WERI-Rb-1 (cell line): Measurements from ENCODE around the gene KLHL25.

Experiments used
- DNase-seq: peaks from one replicate; pipeline ENCODE4 v3.0.0-alpha.2; 2020
- H3K27ac ChIP-seq: fragments of 250-450 bp; sonication (Bioruptor Pico); 2 replicates; pipeline ENCODE4 v1.5.1; 2020; ENCODE audit warnings: mild to moderate bottlenecking, moderate library complexity
- H3K27me3 ChIP-seq: fragments of 250-450 bp; sonication (Bioruptor Pico); 2 replicates; pipeline ENCODE4 v1.5.1; 2021; ENCODE audit warnings: mild to moderate bottlenecking, low read depth, moderate library complexity; ENCODE audit not compliant: insufficient read depth, severe bottlenecking
- H3K36me3 ChIP-seq: fragments of 250-450 bp; sonication (Bioruptor Pico); 2 replicates; pipeline ENCODE4 v1.5.1; 2020; ENCODE audit warnings: mild to moderate bottlenecking, moderate library complexity
- H3K4me3 ChIP-seq: 2 replicates; pipeline ENCODE4 v1.5.1; 2011; ENCODE audit warnings: low read depth, mild to moderate bottlenecking, control low read depth, low read length
- H3K9me3 ChIP-seq: fragments of 250-450 bp; sonication (Bioruptor Pico); 2 replicates; pipeline ENCODE4 v1.5.1; 2021; ENCODE audit warnings: mild to moderate bottlenecking, moderate library complexity; ENCODE audit not compliant: severe bottlenecking
- TF ChIP-seq, protein P1 (sequence below): IDR thresholded peaks from 2 replicates; pipeline ENCODE4 v1.5.1; 2011; ENCODE audit warnings: low read depth, mild to moderate bottlenecking, control low read depth, inconsistent platforms, low read length

KLHL25 gene

DNA sequence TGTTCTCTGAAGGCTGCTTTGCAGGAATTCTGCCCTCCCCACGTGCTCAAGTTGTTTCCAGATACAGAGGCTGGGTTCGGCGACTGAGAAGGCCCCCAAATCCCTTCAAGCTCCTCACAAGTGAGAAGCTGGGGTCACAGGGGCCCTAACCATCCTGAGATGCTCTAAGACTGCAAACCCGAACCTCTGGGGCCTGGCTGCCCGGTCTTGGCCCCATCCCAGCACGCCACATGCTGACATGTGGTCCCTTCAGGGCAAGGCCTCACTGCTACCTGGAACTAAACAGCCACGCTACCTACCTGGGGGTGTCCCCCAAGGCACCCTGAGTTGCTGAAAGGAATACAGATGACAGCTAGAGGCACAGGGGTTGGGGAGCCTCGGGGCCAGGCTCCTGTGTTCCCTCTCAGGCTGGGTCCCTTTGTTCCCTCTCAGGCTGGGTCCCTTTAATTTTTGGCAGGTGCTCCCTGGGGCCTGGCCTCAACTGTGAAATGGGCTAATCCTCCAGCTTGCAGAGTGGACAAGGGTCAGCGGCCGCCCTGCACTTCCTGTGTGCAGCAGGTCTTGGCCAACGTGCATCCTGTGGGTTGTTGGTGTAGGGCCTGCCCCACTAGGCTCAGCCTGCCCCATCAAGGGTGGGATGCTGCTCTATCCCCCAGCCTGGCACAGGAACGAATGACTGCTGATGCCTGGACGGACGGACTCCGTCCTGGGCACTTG, 32.5 kb downstream of the KLHL25 start:
- Histone ChIP-seq H3K27ac (no peak overlapping the region), H3K36me3 (no peaks in the 10 kb centered on the region; the same call in none of the 2 replicates), H3K4me3 (no peak overlapping the region), H3K27me3 (no peaks in the 10 kb centered on the region), H3K9me3 (no peaks in the 10 kb centered on the region)
- TF ChIP-seq, protein P1, sequence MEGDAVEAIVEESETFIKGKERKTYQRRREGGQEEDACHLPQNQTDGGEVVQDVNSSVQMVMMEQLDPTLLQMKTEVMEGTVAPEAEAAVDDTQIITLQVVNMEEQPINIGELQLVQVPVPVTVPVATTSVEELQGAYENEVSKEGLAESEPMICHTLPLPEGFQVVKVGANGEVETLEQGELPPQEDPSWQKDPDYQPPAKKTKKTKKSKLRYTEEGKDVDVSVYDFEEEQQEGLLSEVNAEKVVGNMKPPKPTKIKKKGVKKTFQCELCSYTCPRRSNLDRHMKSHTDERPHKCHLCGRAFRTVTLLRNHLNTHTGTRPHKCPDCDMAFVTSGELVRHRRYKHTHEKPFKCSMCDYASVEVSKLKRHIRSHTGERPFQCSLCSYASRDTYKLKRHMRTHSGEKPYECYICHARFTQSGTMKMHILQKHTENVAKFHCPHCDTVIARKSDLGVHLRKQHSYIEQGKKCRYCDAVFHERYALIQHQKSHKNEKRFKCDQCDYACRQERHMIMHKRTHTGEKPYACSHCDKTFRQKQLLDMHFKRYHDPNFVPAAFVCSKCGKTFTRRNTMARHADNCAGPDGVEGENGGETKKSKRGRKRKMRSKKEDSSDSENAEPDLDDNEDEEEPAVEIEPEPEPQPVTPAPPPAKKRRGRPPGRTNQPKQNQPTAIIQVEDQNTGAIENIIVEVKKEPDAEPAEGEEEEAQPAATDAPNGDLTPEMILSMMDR = no peak
- DNase-seq = no peak

DNA sequence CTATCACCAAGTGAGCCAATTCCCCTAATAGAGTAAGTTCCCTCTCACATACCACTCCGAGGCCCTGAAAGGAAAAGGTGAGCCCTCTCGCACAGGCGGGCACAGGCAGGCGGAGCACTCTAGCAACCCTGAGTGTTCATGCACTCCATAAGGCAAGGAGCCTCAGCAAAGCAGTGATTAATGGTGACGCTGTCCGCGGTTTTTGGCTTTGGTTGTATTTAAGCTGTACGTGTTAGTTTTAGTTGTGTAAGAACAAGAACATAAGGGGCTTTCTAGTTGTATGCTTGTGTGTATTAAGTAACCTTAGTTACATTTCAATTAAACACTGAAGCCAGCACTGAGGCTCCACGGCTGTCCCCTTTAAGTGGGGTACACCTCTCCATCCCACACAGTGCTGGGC, 33.1 kb downstream of the KLHL25 start:
- DNase-seq = no peak
- Histone ChIP-seq H3K27me3 (no peaks in the 10 kb centered on the region), H3K9me3 (no peaks in the 10 kb centered on the region), H3K4me3 (no peak overlapping the region), H3K36me3 (no peaks in the 10 kb centered on the region; the same call in none of the 2 replicates), H3K27ac (no peak overlapping the region)
- TF ChIP-seq, protein P1 = no peak

DNA sequence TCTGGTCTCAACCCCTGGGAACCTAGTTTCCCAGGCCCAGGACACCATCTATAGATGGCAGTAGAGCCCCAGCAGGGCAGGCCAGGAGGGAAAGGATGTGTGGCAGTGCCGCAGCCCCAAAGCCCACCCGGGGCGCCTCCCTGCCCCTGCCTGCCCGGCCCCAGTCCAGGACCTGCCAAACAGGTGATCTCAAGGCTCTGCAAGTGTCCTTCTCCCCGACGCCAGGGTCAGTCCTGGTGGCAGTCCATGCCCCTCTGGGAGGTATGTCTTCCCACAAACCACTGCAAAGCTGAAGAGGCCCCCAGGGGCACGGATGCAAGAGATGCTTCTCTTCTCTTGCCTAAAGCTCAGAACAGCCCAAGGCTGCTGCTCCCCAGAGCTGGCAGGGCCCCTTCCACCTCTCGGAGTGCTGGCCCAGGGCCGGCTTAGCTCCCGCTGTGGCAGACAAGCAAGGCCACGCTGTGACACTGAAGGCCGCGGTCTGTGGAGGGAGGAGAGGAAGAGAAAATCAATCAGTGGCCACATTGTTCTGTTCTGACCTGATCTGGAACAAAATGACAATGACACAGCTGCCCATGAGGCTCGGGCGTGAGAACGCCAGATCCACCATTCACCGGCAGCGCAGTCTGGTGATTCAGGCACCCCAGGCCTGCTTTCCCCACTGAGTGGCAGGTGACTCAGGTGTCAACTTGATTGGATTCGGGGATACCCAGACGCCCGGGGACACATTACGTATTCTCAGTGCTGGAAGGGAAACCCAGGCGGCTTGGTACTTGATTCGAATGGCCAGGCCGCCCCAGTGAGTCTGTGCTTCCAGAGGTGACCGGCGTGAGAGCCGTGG, 34.0 kb downstream of the KLHL25 start:
- Histone ChIP-seq H3K27me3 (no peaks in the 10 kb centered on the region), H3K27ac (no peak overlapping the region), H3K9me3 (no peaks in the 10 kb centered on the region), H3K36me3 (no peaks in the 10 kb centered on the region; the same call in none of the 2 replicates), H3K4me3 (no peak overlapping the region)
- no peak for DNase-seq
- TF ChIP-seq, protein P1 = peak; percentile 47

DNA sequence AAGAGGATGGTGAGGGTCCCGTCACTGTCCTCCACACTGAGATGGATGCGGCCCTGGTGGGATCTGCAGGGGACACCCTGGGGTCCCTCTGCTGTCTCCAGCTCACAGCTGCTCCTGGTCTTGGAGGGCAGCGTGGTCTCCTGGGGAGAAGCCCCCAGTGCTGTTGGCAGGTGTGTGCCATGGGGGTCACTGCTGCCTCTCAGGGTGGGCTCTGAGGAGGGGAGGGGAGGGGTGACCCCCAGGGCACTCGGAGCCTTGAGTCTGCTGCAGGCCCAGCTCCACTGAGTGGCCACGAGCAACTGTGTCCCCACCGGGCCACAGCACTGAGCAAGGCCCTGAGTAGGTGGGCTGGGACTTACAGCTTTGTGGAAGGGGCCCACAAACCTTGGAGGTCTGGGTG, 34.7 kb downstream of the KLHL25 start:
- Histone ChIP-seq H3K27me3 (no peaks in the 10 kb centered on the region), H3K36me3 (no peaks in the 10 kb centered on the region; the same call in none of the 2 replicates), H3K4me3 (no peak overlapping the region), H3K27ac (no peak overlapping the region), H3K9me3 (no peaks in the 10 kb centered on the region)
- no peak for DNase-seq
- TF ChIP-seq, protein P1 = no peak

DNA sequence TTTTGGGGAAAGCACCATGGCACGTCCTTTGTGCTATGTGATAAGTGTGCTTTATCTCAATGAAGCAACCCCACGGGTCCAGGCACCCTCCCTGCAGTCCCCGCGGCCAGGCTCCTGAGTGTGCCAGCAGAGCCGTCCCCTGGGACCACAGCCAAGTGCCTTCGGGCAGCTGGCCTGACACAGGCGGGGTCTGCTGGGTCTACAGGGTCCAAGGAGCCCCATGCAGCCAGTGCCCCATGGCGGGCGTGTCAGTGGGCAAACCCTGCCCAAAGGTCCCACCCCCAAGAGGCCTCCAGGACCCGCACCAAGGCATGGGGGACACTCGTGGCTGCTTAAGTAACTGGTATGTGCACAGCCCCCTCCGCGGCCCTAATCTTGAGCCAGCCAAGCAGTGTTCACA, 35.3 kb downstream of the KLHL25 start:
- TF ChIP-seq, protein P1 = no peak
- no peak for DNase-seq
- Histone ChIP-seq H3K4me3 (no peak overlapping the region), H3K27me3 (no peaks in the 10 kb centered on the region), H3K9me3 (no peaks in the 10 kb centered on the region), H3K27ac (no peak overlapping the region), H3K36me3 (no peaks in the 10 kb centered on the region; the same call in none of the 2 replicates)
